Measurements from ENCODE around the gene TGIF2. TPM values are rescaled to one million over a fixed set of nuclear protein-coding genes. Genes with fewer than 3 reads are reported as not detected.

Gene TGIF2
- total and polyA plus RNA-seq, 2 donors (not counting 1 experiment from before 2014, with no cell fraction given) = 24.0 to 45.6 TPM

DNA sequence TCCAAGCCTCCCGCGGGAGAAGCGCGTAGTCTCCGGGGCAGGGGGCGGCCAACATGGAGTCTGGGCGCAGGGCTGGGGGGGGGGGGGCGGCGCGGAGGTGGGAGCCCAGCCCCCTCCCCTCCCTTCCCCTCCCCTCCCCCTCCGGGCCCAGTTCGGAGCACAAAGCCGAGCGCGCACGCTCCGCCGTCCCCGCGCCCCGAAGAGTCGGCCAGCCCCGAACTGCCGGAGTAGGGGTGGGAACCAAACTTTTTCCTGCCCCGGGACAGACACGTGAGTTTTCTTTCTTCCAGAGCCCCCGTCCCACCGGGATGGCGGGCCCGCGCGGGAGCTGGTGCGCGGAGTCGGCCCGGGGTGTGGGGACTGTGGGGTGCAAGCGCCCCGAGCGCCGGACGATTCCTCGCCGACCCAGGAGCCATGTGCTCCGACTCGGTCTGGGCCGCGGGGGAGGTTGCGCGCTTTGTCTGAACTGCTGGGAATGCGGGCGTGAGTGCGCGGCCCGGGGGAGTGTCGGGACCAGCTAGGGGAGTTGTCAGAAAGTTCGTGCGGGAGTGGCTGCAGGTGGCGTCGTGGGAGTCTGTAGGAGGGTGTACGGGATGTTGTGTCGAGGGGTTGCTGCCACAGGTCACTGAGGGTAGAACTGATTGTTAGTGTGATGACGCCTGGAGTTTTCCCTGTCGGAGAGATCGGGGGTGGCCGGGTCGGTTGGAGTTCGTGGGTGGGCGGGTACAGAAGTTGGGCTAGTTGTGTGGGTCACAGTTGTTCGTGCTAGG, 1.2 kb downstream of the TGIF2 start:
- H3K4me1 Mint-ChIP-seq = peaks cover 34% of the 10 kb centered on the region
- Histone ChIP-seq H3K4me2 (replicated peaks; ENCODE audit: low read depth, low read length, poor library complexity, severe bottlenecking) (peak overlapping the region; percentile 98), H2AFZ (ENCODE audit: insufficient read depth, low read depth, low read length, poor library complexity, severe bottlenecking) (peak overlapping the region; percentile 21), H3K36me3 (replicated peaks in 1 of 2; ENCODE audit: control extremely low read depth in 1 of 2, control insufficient read depth in 1 of 2, extremely low read depth in 1 of 2, insufficient read depth in 2 of 2, low read length in 1 of 2) (peaks cover 0 to 12% of the 10 kb centered on the region in 2 experiments), H3K27ac (ENCODE audit: low read length in 2 of 2) (peak overlapping the region; percentile 97 to 100), H3K9ac (ENCODE audit: low read length) (peak overlapping the region; percentile 90), H3K9me3 (ENCODE audit: control extremely low read depth in 1 of 3, control insufficient read depth in 2 of 3, insufficient read depth in 1 of 3, low read length in 2 of 3) (no peaks in the 10 kb centered on the region), H3K27me3 (replicated peaks in 1 of 4; ENCODE audit: control extremely low read depth in 1 of 4, control insufficient read depth in 3 of 4, insufficient read depth in 4 of 4, low read length in 3 of 4) (no peaks in the 10 kb centered on the region), H3K79me2 (ENCODE audit: control insufficient read depth, insufficient read depth, low read length) (peaks cover 57% of the 10 kb centered on the region), H3K4me1 (ENCODE audit: control insufficient read depth in 2 of 2, insufficient read depth in 2 of 2, low read length in 2 of 2) (peaks cover 23 to 34% of the 10 kb centered on the region in 2 donors), H3K4me3 (ENCODE audit: control extremely low read depth in 1 of 5, extremely low read depth in 1 of 5, insufficient read depth in 1 of 5, low read depth in 2 of 5, low read length in 4 of 5) (peak overlapping the region; percentile 22 to 95 (median 88)), H4K20me1 (ENCODE audit: control insufficient read depth, insufficient read depth, low read length, poor library complexity, severe bottlenecking) (peaks cover 50% of the 10 kb centered on the region)
- intact Hi-C loops (cut with micrococcal nuclease) = no loop called here
- no peaks in the 10 kb centered on the region for H3K27me3 Mint-ChIP-seq
- 1% methylated on average over 58 of the region's 69 CpGs for WGBS (ENCODE audit: insufficient coverage)
- ATAC-seq (ENCODE audit: low read depth) = peak; percentile 4
- POLR2A ChIA-PET = interaction anchor here (0.7 to 6.7 kb wide), 9 partner anchors 8 to 832 kb away, joined by 3 to 81 read pairs (median 4); partner anchors contain the start of genes RAB5IF and RBM39
- DNase-seq = peak; percentile 67
- peak overlapping the region; percentile 92 for H3K4me3 Mint-ChIP-seq
- H3K27ac Mint-ChIP-seq = peak overlapping the region; percentile 91
- H3K9me3 Mint-ChIP-seq (ENCODE audit: insufficient read depth) = no peaks in the 10 kb centered on the region
- CTCF ChIA-PET = interaction anchor here (1.2 to 6.1 kb wide), 13 partner anchors 11 to 289 kb away, joined by 3 to 63 read pairs (median 6); partner anchors contain the start of gene RAB5IF
- TF ChIP-seq, protein P1, sequence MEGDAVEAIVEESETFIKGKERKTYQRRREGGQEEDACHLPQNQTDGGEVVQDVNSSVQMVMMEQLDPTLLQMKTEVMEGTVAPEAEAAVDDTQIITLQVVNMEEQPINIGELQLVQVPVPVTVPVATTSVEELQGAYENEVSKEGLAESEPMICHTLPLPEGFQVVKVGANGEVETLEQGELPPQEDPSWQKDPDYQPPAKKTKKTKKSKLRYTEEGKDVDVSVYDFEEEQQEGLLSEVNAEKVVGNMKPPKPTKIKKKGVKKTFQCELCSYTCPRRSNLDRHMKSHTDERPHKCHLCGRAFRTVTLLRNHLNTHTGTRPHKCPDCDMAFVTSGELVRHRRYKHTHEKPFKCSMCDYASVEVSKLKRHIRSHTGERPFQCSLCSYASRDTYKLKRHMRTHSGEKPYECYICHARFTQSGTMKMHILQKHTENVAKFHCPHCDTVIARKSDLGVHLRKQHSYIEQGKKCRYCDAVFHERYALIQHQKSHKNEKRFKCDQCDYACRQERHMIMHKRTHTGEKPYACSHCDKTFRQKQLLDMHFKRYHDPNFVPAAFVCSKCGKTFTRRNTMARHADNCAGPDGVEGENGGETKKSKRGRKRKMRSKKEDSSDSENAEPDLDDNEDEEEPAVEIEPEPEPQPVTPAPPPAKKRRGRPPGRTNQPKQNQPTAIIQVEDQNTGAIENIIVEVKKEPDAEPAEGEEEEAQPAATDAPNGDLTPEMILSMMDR (IDR thresholded peaks at IDR 0.05) = no peak
- no peak for TF ChIP-seq EZH2 (IDR thresholded peaks at IDR 0.05; ENCODE audit: borderline replicate concordance, insufficient read depth, low read depth, low read length, poor library complexity, severe bottlenecking)

DNA sequence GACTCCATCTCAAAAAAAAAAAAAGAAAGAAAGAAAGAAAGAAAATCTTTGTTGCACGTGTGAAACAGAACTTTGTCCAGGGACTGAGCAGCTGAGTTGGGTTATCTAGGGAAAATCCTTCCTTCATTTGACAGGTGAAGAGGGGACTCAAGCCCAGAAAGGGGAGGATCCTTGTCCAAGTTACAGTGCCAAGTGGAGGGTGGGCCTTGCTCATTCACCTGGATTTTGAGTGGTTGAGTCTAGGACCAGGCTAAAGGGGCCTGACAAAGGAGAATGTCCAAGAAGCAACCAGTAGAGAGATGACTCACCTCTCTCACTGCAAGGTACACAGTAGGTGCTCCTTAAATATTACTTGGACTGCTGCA, 2.7 kb downstream of the TGIF2 start:
- peaks cover 39% of the 10 kb centered on the region for H3K4me1 Mint-ChIP-seq
- ChIA-PET POLR2A (interaction anchor here (1.0 to 6.7 kb wide), 3 partner anchors 16 to 29 kb away, joined by 4 to 81 read pairs (median 75); partner anchors contain the start of gene RAB5IF), CTCF (interaction anchor here (0.7 to 6.1 kb wide), 6 partner anchors 9 to 58 kb away, joined by 3 to 63 read pairs (median 6); partner anchors contain the start of gene RAB5IF)
- Histone ChIP-seq H3K4me2 (replicated peaks; ENCODE audit: low read depth, low read length, poor library complexity, severe bottlenecking) (no peak overlapping the region), H3K4me3 (ENCODE audit: control extremely low read depth in 1 of 5, extremely low read depth in 1 of 5, insufficient read depth in 1 of 5, low read depth in 2 of 5, low read length in 4 of 5) (no peak overlapping the region), H4K20me1 (ENCODE audit: control insufficient read depth, insufficient read depth, low read length, poor library complexity, severe bottlenecking) (peaks cover 65% of the 10 kb centered on the region), H3K79me2 (ENCODE audit: control insufficient read depth, insufficient read depth, low read length) (peaks cover 71% of the 10 kb centered on the region), H3K36me3 (replicated peaks in 1 of 2; ENCODE audit: control extremely low read depth in 1 of 2, control insufficient read depth in 1 of 2, extremely low read depth in 1 of 2, insufficient read depth in 2 of 2, low read length in 1 of 2) (peaks cover 0 to 25% of the 10 kb centered on the region in 2 experiments), H3K9me3 (ENCODE audit: control extremely low read depth in 1 of 3, control insufficient read depth in 2 of 3, insufficient read depth in 1 of 3, low read length in 2 of 3) (no peaks in the 10 kb centered on the region), H3K9ac (ENCODE audit: low read length) (no peak overlapping the region), H3K27me3 (replicated peaks in 1 of 4; ENCODE audit: control extremely low read depth in 1 of 4, control insufficient read depth in 3 of 4, insufficient read depth in 4 of 4, low read length in 3 of 4) (no peaks in the 10 kb centered on the region), H3K4me1 (ENCODE audit: control insufficient read depth in 2 of 2, insufficient read depth in 2 of 2, low read length in 2 of 2) (peaks cover 23 to 34% of the 10 kb centered on the region in 2 donors), H2AFZ (ENCODE audit: insufficient read depth, low read depth, low read length, poor library complexity, severe bottlenecking) (no peak overlapping the region), H3K27ac (ENCODE audit: low read length in 2 of 2) (peak overlapping the region in 1 of 2 donors; percentile 100)
- intact Hi-C loops (cut with micrococcal nuclease) = no loop called here
- H3K27ac Mint-ChIP-seq = peak overlapping the region; percentile 91
- H3K9me3 Mint-ChIP-seq (ENCODE audit: insufficient read depth) = no peaks in the 10 kb centered on the region
- peak overlapping the region; percentile 92 for H3K4me3 Mint-ChIP-seq
- no peak for TF ChIP-seq EZH2 (IDR thresholded peaks at IDR 0.05; ENCODE audit: borderline replicate concordance, insufficient read depth, low read depth, low read length, poor library complexity, severe bottlenecking)
- TF ChIP-seq, protein P1 (IDR thresholded peaks at IDR 0.05) = no peak
- no peak for DNase-seq
- 25% methylated on average over 1 of the region's 1 CpG for WGBS (ENCODE audit: insufficient coverage)
- ATAC-seq (ENCODE audit: low read depth) = no peak
- H3K27me3 Mint-ChIP-seq = no peaks in the 10 kb centered on the region

Measured in B cell (primary cell).